Islet precursor cell (in vitro differentiated cells): ENCODE results near the gene IPO13.

Source experiments
- DNase-seq: peaks from one replicate; pipeline ENCODE4 v3.0.0-alpha.2; 2018

IPO13 gene

GRCh38 chr1:43931711-43932660 lies 14.8 kb upstream of the IPO13 start:
- DNase-seq, result no peak

GRCh38 chr1:43932786-43933385 lies 13.9 kb upstream of the IPO13 start:
- DNase-seq, result peak; percentile 79

- DNase-seq, result peak; percentile 82
These were observed 13.2 kb upstream of the IPO13 start, which contains the start of gene ARTN for GRCh38 chr1:43933386-43934100. Gene ARTN (plus strand): TSS chr1:43933801. CDS start chr1:43935657, 1,856 bp downstream.

DNA sequence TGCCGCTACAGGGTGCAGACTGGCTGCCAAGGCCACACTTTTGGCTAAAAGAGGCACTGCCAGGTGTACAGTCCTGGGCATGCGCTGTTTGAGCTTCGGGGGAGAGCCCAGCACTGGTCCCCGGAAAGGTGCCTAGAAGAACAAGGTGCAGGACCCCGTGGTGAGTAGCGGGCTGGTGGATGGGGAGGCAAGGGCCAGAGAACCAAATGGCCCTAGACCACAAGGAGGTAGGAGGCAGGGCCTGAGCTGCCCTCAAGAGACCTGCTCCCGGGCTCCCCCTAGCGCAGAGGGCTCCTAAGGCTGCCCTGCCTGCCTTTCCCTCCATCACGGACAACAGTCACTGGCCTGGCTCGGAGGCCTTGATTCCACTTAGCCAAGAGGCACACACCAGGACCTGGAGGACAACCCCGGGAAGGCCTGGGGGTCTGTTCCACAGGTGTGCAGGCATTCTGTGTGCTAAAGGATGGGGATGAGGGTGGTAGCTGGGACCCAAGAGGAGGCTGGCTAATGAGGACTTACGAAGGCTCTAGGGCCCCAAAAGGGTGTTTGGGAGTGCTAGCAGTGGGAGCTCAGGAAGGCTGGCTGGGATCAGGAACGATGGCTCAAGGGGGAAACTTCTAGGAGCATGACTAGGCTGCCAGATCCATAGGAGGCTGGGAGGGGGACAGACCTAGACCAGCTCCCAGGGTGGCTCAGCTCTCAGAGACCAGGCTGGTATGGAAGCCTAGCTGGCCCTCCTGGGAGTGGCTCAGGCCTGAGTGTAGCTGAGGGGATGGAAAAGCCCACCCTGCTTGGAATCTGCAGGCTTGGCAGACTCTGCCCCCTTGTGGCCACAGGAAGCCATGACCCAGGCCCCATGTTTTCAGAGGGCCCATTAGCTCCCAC lies 12.4 kb upstream of the IPO13 start:
- DNase-seq, result peak; percentile 92

GRCh38 chr1:43934986-43935324 lies 11.8 kb upstream of the IPO13 start:
- DNase-seq, result no peak

DNA sequence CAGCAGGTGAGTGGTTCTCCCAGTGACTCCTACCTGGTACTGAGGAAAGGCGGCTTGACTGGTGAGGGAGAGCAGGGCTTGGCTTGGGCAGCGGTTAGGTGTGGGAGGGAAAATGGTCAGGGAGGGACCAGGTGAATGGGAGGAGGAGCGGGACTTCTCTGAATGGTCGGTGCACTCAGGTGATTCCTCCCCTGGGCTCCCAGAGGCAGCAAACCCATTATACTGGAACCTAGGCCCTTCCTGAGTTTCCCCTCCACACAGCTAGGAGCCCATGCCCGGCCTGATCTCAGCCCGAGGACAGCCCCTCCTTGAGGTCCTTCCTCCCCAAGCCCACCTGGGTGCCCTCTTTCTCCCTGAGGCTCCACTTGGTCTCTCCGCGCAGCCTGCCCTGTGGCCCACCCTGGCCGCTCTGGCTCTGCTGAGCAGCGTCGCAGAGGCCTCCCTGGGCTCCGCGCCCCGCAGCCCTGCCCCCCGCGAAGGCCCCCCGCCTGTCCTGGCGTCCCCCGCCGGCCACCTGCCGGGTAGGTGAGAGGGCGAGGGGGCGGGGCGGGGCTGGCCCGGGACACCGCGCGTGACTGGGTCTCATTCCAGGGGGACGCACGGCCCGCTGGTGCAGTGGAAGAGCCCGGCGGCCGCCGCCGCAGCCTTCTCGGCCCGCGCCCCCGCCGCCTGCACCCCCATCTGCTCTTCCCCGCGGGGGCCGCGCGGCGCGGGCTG lies 10.9 kb upstream of the IPO13 start:
- peak; percentile 82 for DNase-seq

DNA sequence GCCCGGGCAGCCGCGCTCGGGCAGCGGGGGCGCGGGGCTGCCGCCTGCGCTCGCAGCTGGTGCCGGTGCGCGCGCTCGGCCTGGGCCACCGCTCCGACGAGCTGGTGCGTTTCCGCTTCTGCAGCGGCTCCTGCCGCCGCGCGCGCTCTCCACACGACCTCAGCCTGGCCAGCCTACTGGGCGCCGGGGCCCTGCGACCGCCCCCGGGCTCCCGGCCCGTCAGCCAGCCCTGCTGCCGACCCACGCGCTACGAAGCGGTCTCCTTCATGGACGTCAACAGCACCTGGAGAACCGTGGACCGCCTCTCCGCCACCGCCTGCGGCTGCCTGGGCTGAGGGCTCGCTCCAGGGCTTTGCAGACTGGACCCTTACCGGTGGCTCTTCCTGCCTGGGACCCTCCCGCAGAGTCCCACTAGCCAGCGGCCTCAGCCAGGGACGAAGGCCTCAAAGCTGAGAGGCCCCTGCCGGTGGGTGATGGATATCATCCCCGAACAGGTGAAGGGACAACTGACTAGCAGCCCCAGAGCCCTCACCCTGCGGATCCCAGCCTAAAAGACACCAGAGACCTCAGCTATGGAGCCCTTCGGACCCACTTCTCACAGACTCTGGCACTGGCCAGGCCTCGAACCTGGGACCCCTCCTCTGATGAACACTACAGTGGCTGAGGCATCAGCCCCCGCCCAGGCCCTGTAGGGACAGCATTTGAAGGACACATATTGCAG lies 10.2 kb upstream of the IPO13 start:
- peak; percentile 76 for DNase-seq

GRCh38 chr1:43937179-43937865 lies 9.4 kb upstream of the IPO13 start:
- no peak for DNase-seq

GRCh38 chr1:43938383-43938782 lies 8.4 kb upstream of the IPO13 start:
- no peak for DNase-seq

DNA sequence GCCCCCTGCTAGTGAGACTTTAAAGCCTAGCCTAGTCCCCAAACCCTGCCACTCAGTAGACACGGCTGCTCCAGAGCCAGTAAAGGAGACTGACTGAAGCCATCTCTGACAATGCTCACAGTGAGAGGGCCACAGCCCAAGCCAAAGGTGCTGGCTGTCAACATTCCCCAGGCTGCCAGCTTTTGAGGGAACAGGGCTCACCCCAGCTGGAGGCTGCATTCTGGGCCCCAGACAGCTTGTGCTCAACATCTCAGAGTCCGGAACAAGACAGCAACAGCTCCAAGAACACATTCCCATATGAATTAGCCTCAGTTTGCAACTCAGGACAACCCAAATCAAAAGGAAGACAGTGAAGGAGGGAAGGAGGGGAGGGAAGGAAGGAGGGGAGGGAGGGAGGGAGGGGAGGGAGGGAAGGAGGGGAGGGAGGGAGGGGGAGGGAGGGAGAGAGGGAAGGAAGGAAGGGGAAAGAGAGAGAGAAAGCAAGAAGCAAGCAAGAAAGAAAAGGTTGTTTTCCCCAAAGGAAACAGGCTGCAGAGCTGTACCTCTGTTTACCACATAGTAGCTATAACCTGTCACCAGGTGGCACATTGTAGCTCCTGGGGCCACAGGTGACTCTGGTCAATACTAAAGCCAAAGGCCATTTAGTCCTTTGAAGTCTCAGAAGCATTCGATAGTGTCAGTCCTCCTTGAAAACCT lies 7.7 kb upstream of the IPO13 start:
- DNase-seq, result no peak

DNA sequence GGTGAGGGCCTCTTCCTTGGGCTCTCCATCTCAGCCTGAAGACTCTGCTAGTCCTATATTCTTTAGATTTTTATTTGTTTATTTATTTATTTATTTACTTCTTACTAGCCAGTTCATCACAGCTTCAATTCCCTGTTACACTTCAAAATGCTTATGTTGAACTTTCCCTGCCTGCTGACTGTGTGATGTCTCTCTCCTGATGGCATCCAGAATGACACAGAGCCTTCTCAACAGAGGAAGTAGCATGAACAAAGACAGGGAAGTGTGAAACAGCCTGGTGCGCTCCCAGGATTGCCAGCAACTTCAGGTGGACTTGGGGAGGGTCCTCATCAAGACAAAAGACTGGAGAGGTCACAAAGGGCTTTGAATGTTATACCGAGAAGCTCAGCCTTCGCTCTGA lies 4.3 kb upstream of the IPO13 start:
- no peak for DNase-seq

DNA sequence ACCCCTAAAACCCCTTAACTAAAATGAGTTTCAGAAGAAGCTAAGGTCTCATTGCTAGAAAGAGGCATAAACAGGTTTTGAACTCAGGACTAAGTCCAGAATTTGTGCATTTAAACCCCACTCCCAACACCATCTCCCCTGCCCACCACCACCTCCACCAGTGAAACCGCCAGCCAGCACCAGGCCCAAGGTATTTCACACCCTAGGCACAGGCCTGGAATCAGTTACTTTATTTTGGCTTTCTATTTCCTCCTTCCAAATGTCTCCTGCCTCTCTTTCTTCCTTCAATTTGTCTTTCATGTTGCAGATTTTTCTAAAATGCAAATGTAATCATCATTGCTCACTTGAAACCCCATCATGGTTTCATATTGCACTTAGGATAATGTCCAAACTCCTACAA lies 1.9 kb upstream of the IPO13 start:
- DNase-seq, result no peak

DNA sequence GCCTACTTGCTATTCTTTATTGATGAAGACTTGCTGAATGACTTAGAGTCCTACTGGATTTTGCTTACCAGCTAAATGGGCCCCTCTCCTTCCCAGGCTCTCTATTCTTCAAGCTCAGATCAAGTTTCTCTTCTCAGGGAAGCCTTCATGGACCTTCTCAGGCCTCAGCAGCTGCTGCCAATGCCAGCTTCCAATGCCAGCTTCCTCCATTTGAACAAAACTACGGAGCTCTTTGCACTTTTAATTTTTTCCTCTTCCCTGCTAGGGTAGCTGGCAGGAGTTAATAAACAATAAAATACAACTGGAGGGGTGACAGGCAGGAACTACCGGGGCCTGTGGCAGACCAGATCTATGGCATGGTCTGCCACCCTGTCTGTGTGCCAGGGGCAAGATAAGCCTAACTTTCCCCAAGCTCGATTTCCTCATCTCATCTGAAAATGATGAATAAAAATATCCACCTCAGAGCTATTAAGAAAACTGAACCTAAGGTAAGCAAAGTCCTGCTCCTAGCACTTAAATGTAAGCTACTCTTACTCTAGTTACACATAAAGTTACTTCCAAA lies 995 bp upstream of the IPO13 start:
- DNase-seq, result no peak

DNA sequence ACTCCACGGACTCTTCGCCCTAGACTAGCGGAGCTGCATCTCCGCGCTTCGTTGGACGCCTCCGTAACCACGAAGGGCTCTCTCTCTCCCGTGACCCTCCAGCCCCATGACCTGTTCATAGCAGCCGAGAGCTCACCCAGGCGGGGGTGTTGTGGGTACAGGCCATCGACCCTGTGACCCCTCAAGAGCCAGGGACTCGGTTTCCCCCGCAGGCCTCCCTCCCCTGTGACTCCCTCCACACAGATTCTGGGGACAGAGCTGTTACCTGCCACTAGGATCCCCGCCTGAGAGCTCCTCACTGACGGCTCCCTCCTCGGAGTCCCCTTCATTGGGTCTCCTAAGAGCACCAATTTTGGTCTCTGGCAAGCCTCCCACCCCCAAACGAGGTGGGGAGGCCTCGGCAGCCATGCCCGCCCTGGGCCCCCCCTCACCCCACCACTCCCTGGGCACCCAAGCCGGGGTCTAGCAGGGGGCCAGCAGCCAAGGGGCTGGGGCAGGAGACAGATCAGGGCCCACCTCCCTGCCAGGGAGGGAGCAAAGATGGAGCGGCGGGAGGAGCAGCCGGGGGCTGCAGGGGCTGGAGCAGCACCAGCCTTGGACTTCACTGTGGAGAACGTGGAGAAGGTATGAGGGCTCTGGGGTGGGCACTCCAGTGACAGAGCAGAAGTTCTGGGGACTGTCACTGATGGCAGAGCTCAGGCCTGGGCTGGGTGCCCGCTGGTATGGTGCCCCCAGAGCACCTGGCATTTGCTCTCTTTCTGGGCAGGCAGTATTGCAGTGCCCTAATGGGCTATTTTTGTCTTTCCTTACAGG lies 517 bp downstream of the IPO13 start:
- no peak for DNase-seq

DNA sequence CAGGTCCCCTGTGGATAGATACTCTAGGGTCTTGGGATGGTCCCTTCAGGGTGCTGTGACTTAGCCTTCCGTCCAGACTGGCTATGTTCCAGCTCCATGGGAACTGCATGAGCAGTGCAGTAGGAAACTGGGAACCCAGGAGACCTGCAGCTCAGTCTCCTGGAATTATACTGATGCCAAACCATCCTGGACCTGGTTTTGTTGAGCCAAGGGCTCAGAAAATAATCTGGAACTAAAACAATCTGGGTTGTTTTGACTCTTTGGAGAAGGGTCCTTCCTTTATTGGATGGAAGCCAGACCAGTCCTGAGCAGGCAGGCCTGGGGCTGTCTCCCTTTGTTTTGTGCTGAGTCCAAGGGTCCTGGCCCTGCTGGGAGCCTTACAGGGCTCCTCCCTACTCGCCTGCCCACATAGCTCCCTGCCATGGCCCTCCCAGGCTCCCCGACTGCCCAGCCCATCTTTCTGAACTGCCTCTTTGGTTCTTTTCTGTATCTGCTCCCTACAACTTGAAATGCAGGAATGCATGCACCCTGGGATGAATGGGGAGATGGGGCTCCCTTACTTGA lies 1.2 kb downstream of the IPO13 start:
- DNase-seq, result no peak

DNA sequence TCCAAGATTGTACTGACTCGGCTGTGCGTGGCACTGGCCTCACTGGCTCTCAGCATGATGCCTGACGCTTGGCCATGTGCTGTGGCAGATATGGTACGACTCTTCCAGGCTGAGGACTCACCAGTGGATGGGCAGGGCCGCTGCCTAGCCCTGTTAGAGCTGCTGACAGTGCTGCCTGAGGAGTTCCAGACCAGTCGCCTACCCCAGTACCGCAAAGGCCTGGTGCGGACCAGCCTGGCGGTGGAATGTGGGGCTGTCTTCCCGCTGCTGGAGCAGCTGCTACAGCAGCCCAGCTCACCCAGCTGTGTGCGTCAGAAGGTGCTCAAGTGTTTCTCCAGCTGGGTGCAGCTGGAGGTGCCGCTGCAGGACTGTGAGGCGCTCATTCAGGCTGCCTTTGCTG lies 2.9 kb downstream of the IPO13 start:
- DNase-seq, result no peak

GRCh38 chr1:43951021-43951985 lies 4.6 kb downstream of the IPO13 start:
- no peak for DNase-seq
